ENCODE measurements around the gene FLCN.

GRCh38 chr17:17189559-17189958 is 47.4 kb downstream of the FLCN start:
- TF ChIP-seq CTCF (IDR thresholded peaks at IDR 0.05; ENCODE audit: low read depth, low read length) (no peak), POLR2A (IDR thresholded peaks at IDR 0.05; ENCODE audit: extremely low read depth, insufficient read length) (no peak), MYC (IDR thresholded peaks at IDR 0.05; ENCODE audit: low read depth, low read length) (no peak)

Data from NB4 (cell line).